ENCODE measurements around the gene OPCML.

OPCML gene

DNA sequence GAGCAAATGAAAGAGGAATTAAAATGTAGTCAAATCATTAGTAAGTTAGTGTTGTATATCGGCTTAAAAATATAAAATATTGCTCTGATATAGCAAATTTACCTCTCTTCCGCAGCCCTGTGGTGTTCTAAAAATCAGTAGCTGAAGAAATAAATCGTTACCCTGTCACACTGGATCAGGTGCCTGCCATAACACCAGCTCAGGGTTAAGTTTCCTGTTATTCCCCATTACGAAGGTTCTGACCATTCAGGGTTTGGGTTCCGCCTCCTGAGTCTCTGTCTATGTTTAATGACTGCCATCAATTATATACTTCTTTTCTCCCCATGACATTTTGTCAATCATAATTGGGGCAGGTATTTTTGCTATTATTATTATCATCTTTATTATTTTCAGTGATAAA is 658.5 kb downstream of the OPCML start:
- no peak for TF ChIP-seq ZNF274 (IDR thresholded peaks at IDR 0.05; ENCODE audit: low read depth, low read length)
- H3K4me3 ChIP-seq (ENCODE audit: low read length), result no peak overlapping the region

DNA sequence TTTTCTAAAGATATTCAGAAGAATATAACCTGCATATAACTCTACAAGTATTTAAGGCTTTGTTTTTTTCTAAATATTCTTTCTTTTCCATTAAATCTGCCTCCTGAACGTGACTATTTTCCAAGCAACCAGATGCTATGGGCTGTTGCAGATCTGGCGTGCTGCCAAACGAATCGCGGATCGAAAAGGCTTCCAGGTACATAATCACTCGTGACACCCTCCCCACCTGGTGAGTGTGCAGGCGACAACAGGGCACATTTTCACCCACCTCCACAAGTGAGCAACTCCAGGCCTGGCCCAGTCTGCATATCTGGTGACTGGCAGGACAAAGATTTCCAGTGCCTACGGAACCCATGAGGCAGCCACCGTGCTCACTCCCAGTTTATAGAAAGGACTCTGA is 660.1 kb downstream of the OPCML start:
- H3K4me3 ChIP-seq (ENCODE audit: low read length), result no peak overlapping the region
- TF ChIP-seq ZNF274 (IDR thresholded peaks at IDR 0.05; ENCODE audit: low read depth, low read length), result no peak

DNA sequence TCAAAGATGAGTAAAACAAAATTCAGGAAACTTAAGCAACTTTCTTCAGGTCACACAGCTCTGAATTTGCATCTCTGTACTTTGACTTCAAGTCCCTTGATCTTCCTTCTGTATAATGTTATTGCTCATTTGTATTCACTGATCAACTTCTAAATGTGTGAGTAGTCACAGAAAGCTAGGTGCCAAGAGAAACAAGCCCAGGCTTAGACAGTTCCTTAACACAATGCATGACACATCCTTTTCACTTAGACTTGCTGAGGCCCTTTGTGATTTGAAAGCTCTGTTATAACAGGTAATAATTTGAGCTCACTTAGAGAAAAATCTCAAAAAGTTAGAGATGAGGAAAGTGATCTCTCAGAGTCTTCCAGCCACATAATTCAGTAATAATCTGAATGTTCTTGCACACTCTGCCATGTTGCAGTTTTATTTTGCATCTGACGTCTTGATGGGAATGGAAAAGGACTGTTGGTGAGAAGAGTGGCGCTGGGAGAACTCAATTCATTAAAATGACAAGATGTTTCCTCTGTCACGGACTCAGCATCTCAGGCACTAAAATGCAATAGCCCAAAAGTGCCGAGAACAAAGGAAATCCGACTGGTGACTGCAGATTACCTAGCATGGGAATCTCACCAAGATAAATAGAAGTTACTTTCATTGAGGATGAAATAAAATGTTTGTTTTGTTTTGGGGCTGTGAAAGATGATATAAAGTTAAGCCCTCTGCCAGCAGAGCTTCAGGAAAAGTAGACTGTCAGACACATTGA is 665.3 kb downstream of the OPCML start:
- no peak overlapping the region for H3K4me3 ChIP-seq (ENCODE audit: low read length)
- TF ChIP-seq ZNF274 (IDR thresholded peaks at IDR 0.05; ENCODE audit: low read depth, low read length), result no peak

DNA sequence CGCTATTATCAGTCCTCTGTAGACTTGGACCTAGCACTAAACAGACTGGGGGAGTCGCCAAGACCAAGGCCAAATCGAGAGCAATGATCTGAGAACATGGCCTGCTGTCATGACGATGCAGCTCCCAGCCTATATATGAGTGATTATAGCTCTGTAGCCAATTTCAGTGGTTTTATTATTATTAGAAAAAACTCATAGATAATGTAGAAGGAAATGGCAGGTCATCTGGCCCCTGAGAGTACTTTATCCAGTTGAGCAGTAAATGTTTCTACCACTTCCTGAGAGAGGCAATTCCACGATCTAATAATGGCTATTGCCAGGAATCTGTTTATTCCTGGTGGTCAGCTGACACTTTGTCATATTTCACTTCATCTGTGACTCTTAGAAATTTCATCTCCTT is 666.7 kb downstream of the OPCML start:
- no peak for TF ChIP-seq ZNF274 (IDR thresholded peaks at IDR 0.05; ENCODE audit: low read depth, low read length)
- no peak overlapping the region for H3K4me3 ChIP-seq (ENCODE audit: low read length)

DNA sequence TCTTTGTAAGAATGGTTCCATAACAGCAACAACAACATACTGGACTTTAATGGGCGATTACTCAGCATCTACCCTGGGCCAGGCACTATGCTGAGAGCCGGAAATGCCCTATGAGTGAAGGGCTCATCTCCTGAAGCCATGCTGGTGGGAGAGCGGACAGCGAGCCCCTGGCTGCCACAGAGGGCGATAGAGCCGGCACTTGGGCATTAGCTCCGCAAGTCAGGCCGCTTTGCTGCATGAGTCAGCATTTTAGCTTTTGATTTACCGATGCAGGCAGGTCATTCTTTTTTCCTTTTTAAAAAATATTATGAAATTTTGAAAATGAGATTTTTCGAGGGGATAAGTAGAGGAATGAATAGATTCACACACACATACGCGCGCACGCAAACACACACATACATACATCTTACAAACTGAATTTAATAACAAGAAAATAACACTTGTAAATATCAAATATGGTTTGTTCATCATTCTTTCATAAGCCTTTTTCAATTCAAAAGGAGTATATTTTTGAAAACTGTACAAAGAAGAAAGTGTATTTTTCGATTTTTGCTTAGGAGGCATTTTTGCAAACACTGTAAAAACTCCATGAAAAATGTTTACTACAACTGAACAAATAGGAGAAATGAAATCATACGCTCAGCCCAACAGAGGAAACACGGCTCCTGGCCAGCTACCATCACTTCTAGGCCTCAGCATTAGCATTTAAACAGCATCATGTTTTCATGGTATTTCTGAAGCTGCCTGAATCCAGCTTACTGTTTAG is 667.3 kb downstream of the OPCML start:
- TF ChIP-seq ZNF274 (IDR thresholded peaks at IDR 0.05; ENCODE audit: low read depth, low read length), result no peak
- H3K4me3 ChIP-seq (ENCODE audit: low read length), result no peak overlapping the region

DNA sequence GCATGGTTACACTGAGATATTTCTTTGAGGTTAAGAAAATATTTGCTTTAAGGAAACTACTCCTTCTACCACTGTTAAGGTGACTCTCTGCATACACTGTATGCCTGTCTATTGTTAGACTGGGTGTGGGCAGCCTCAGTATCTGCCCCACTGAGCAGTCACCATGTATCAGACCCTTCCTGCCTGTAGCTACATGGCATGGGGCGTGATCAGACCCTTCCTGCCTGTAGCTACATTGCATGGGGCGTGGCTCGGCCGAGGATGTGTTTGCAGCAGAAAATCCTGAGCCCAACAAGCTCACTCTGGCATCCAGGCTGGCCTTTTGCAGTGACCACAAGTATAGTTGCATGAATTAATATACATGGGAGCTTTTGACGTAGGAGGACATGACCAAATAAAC is 669.4 kb downstream of the OPCML start:
- no peak overlapping the region for H3K4me3 ChIP-seq (ENCODE audit: low read length)
- no peak for TF ChIP-seq ZNF274 (IDR thresholded peaks at IDR 0.05; ENCODE audit: low read depth, low read length)

DNA sequence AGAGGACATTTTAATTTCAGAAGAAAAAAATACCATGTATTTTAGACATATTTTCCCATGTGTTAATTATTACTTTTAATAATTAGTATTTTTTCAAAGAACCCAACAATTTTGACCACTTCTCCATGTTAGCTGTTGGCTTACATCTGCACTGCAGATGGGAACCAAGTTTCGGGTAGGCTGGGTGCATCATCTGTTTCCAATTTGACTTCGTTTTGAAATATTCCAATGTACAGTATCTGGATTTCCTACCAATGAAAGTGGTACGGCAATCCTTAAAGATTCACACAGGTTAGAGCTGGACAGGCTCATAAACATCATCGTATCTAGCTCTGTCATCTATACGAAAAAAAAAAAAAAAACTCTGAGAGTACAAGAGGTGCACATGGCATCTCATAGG is 670.2 kb downstream of the OPCML start:
- TF ChIP-seq ZNF274 (IDR thresholded peaks at IDR 0.05; ENCODE audit: low read depth, low read length), result no peak
- H3K4me3 ChIP-seq (ENCODE audit: low read length), result no peak overlapping the region

DNA sequence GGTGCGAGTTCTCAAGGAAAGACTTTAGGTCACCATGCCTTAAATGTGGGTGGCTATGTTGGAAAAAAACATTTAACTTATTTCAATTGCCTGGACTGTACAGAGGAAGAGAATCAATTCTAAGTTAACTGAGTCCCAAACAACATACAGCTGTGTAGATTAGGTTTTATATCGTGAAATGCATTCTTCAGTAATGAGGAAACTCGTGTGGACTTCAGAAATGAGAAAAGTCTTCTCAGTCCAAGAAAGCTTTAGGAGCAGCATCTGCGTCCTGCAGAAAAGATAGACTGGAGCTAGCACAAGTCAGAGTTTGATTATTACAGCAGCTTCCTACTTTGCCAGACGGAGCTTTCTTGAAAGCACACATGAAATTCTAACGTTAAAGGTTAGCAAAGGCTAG is 673.0 kb downstream of the OPCML start:
- TF ChIP-seq ZNF274 (IDR thresholded peaks at IDR 0.05; ENCODE audit: low read depth, low read length), result no peak
- no peak overlapping the region for H3K4me3 ChIP-seq (ENCODE audit: low read length)

DNA sequence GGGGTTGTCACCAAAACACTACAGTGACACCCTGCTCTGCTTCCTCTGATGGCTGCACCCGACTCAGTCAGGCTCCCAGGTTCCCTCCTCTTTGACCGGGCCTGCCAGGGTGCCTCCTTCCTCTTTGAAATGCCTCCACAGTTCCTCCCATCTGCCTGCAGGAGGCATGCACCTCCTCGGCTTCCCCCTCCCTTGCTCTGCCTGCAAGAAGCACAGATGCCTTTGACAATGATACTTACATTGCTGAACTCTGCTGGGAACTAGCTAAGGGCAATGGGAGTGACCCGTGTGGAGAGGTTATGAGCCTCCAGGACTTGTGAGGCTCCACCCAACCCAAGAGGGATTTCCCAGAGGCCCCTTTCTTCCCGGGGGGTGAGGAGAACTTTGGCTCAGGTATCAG is 674.1 kb downstream of the OPCML start:
- H3K4me3 ChIP-seq (ENCODE audit: low read length), result no peak overlapping the region
- TF ChIP-seq ZNF274 (IDR thresholded peaks at IDR 0.05; ENCODE audit: low read depth, low read length), result no peak

DNA sequence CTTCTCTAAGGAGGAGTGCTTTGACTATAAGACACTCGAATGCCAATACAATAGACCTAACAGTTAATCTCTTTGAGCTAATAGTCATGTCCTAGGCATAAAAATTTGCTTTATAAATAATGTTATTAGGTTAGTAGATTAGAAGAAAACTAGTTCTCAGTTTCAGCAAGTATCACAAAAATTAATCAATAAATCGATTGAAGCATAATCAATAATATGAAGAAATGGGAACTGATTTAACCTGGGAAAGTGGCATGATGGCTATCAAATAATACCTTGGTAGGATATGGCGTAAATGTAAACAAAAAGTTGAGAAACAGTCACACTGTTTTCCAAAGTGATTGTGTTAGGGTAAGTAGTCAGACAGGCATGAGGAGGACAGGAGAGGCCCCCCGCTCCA is 676.3 kb downstream of the OPCML start:
- no peak for TF ChIP-seq ZNF274 (IDR thresholded peaks at IDR 0.05; ENCODE audit: low read depth, low read length)
- H3K4me3 ChIP-seq (ENCODE audit: low read length), result no peak overlapping the region

DNA sequence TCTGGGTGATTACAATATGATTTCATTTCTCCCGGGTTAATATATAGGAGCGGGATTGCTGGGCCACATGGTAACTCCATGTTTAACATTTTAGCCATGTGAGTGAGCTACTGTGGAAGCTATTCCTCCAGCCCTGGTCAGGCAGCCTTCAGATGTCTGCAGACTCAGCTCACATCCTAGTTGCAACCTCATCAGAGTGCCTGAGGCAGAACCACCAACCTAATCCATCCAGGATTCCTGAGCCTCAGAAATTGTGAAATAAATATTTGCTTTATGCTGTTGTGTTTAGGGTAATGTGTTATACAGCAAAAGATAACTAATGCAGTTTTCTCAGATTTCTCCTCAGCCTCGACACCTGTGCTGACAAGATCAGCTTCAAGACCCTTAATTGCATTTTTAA is 676.8 kb downstream of the OPCML start:
- TF ChIP-seq ZNF274 (IDR thresholded peaks at IDR 0.05; ENCODE audit: low read depth, low read length), result no peak
- H3K4me3 ChIP-seq (ENCODE audit: low read length), result no peak overlapping the region

DNA sequence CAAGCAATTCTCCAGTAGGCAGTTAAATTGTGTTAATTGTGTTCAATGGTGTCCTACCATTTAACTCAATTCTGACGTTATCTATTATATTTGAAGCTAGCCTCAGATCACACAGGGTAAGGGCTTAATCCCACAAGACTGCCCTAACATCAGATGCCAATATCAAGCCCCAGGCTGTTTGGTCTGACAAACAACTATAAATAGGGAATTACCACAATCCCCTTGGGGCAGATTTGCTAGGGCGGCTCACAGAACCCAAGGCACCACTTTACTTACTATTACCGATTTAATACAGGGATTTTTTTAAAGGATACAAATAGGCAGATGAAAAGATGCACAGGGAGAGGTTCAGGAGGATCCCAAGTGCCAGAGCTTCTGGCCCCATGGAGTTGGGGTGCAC is 678.4 kb downstream of the OPCML start:
- H3K4me3 ChIP-seq (ENCODE audit: low read length), result no peak overlapping the region
- TF ChIP-seq ZNF274 (IDR thresholded peaks at IDR 0.05; ENCODE audit: low read depth, low read length), result no peak

DNA sequence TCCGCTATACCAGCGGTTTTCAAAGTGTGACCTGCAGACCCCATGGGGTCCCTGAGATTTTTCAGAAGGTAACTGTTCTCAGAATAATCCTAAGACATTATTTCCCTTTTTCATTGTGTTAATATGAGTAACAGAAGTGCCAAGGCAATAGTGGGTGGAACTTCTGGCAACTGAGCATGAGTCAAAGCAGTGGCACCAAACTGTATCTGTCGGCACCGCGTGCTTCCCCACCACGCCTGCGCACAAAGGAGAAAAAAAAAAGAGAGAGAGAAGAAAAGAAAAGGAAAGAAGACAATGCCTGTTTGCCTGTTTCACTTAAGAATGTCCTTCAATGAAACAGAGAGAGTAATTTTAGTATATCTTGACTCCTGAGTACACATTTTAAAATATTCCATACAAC is 679.9 kb downstream of the OPCML start:
- H3K4me3 ChIP-seq (ENCODE audit: low read length), result no peak overlapping the region
- no peak for TF ChIP-seq ZNF274 (IDR thresholded peaks at IDR 0.05; ENCODE audit: low read depth, low read length)

DNA sequence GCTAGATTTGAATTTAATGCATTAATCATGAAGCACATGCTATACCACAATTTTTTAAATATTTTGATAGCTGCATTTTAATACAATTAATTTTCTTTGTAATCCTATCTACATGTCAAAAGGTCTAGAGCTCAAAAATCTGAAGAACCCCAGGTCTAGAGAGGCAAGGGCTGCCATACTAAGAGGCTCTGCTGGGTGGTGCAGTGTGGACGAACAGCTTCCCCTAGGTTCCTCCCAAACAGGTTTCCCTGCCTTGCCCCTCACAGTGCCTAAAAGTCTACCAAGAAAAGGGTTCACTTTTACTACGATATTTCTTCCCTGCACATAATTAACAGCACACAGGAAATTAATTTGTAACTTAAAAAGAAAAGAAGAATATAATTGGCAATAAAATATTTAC is 681.1 kb downstream of the OPCML start:
- no peak for TF ChIP-seq ZNF274 (IDR thresholded peaks at IDR 0.05; ENCODE audit: low read depth, low read length)
- H3K4me3 ChIP-seq (ENCODE audit: low read length), result no peak overlapping the region

DNA sequence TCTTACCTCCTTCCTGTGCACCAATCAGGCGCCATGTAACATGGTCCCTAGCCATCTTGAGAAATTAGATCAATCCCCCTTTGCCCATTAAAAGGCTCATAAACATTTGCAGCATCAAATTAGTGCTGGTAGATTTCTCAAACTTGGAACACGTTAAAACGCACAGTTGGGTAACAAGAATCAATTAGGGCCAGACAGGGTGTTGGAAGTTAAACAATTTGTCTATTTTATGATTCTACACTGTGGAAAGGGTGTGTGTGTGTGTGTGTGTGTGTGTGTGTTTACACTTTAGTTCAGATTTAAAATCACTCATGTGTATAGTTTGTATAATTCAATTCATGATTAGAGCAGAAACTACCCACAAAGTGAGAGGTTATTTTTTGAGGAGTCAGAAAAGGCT is 682.0 kb downstream of the OPCML start:
- no peak for TF ChIP-seq ZNF274 (IDR thresholded peaks at IDR 0.05; ENCODE audit: low read depth, low read length)
- no peak overlapping the region for H3K4me3 ChIP-seq (ENCODE audit: low read length)
